Skin of body (tissue), 2 donors: ENCODE data around the gene MAST4. TPM values are rescaled to one million over a fixed set of nuclear protein-coding genes. Genes with fewer than 3 reads are reported as not detected.

Experiments used
- DNase-seq: peaks from one replicate; lab custom pipeline; 2025; lab: John Stamatoyannopoulos, UW
- total RNA-seq: library from RNA; depleted of rRNA; stranded (reverse); fragments of >200 nt; gene quantifications from one replicate; pipeline ENCODE4 v1.2.3, GENCODE V29; 2014

The MAST4 gene
- total RNA-seq, 1 donor from 2014 or later, result 39.6 TPM

DNA sequence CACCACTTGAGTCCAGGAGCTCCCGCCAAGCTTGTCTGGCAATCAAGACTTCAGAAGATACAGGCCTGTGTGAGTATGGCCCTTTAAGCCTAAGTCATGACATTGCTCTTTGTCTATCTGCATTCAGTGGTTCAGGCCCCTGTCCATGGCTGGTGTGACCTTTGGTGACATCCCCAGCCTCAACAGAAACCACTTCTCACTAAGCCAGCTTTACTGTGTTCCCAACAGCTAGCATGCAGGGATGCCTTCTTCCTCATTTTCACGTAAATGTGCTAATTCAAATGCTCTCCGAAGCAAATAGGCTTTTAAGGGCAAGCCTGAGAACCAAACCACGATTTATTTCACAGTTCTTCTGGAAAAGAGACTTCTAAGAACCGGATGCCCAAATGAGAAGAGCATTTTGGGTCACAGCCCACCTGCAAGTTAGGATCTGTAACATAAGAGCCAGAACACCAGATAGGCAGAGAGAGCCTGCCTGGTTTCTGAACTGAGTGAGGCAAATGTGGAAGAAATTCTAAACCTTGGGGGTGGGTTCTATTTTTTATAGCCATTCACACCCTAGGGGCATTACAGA is 585.5 kb downstream of the MAST4 start:
- DNase-seq, result no peak

DNA sequence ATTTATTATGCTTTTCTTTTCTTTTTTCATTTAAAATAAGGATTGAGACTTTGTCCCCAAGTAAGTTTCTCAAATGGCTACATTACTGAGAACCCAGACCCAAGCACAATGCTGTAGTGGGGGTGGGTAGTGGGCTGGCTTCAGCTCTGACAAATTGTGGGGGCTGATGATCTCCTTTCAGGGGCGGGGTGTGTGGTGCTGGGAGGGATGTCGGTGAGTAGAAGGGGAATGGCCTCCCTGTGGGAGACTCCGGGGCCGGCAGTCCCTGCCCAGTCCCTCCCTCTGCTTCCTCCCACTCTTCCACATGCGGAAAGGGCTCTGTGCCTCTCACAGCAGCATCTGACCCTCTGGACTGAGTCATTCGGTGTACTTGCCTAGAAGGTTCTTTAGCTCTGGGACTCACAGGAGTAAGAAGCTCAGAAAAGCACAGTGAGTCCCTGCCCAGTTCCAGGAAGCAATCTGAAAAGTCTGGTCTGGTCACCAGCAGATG is 586.2 kb downstream of the MAST4 start:
- DNase-seq, result no peak

- no peak for DNase-seq
Observed at GRCh38 chr5:67183859-67184258, 587.7 kb downstream of the MAST4 start.

DNA sequence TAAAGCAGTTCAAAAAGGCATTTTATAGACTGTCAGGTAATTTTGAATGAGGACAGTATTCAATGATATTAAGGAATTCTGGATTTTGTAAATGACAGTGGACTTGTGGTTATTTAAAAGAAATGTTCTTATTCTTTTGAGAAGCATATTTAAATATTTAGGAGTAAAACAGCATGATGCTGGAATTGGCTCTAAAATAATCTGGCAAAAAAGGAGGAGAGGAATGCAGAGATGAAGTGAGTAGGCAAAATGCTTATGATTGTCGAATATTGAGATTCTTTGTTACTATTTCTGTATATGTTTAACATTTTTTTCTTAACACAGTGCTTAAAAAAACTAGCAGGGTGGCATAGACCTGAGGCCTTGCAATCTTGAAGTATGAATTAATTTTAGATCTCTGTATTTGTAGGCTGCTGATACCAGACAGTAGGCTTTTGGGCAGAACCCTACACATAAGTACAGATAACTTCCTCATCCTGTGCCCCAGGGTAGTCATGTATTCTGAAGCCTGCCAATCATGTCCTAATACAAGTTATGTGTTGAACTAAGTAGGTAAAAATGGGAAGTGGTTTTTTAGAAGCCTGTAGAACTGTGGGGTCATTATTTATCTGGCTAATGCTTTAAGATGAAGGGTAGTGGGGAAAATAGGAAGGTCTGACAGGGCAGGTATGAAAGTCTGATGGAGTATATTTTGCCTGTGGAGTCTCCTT is 591.0 kb downstream of the MAST4 start:
- no peak for DNase-seq

DNA sequence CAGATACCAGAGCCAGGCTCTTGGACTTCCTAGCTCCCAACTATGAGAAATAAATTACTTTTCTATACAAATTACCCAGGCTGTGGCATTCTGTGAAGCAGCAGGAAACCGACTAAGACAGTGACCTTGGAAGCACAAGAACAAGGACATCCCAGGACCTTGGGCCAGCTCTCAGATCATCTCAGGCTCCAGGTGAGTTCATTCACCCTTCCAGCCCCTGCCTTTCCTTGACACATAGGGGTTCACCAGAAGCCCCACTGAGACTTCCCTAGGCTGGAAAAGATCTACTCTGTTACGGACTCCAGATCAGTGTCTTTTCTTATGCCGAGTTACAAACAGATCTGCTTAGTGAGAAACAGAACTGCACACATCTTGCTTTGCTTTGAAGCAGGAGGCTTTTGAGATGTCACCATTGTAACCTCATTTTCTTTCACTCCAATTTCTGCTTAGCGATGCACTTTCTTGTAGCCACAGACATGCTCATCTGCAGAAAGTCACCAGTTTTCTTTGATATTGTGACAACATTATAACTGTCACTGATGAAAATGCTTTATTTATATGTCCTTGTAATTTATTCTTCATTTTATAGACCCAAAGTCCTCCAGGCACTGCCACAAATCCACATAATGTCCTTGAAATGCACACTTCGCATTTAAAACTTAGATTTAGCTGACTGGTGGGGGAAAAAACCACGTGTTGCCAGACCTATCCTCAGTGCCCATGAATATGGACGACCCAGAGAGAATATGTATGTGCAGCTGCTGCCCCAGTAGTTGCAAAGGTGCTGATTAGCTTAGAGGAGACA is 592.3 kb downstream of the MAST4 start:
- DNase-seq, result no peak

- DNase-seq, result no peak
Observed at GRCh38 chr5:67189079-67189354, 592.8 kb downstream of the MAST4 start.

GRCh38 chr5:67189931-67190330 is 593.7 kb downstream of the MAST4 start:
- no peak for DNase-seq

DNA sequence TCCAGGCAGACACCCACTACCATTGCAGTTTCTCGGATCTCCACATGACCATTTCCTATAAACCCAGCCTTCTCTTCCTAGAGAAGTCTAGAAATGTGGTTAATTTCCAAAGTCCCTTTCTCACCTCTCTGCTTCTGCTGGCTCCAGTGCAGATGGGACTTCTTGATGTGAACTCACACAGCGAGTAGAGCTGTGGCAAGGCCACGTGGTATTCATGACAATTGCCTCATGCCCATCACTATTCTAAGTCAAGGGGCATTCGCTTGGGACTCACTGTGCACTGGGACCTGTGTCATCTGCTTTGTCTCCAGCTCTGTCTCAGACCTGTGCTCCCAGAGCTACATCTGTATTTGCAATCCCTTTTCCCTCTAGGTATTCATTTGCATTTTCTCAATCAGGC is 594.2 kb downstream of the MAST4 start:
- DNase-seq, result no peak

GRCh38 chr5:67190861-67191260 is 594.7 kb downstream of the MAST4 start:
- DNase-seq, result no peak

DNA sequence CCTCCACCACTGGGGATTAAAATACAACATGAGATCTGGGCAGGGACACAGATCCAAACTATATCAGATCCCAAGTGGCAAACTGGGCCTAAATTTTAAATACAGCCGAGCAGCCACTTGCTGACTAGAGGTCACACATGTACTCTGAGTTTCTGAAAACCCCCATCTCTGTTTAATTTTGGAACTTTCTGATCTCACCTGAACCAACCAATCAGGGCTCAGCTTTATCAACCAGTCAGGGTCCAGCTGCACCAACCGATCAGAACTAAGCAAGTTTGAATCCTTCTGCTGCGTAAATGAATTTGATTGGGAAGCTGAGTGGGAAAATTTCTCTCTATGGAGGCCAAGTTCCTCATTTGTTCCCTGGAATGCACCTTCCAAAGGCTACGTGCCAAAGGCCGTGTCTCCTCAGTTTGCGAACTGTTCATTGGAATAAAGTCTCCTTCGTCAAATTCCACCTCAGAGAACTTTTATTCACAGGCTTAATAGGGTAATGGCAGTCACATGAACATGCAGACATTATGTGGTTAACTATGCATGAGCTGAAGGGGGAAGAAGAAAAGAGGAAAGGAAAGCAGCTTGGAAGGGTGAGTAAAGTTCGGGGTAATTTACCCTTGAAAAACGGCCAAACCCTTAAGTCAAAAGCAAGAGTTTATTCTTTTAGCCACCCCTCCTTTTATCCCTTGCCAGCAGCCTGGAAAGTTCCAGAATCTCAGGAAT is 596.7 kb downstream of the MAST4 start:
- no peak for DNase-seq

GRCh38 chr5:67193439-67193807 is 597.2 kb downstream of the MAST4 start:
- no peak for DNase-seq

DNA sequence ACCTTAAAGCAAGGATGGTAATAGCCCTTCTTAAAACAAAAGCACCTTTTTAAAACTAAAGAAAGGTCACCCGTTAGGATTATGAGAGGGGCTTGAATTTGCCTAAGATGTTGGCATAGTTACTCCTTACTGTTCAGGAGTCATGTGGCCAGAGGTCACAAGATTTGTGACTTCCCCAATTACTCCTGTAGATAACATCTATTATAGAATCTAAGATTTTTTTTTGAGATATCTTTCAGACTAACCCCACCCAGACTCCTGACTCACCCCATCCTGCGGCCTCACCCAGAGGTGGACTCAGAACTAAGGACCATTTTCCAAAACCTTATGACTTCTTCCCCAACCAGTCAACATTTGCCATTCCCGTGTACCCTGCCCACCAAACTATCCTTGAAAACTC is 598.0 kb downstream of the MAST4 start:
- no peak for DNase-seq

- DNase-seq, result no peak
Observed at GRCh38 chr5:67195406-67196275, 599.4 kb downstream of the MAST4 start.

GRCh38 chr5:67196537-67197059 is 600.4 kb downstream of the MAST4 start, which contains the start of gene CD180:
Gene CD180, minus strand, starts transcription at chr5:67196799. Its CDS starts 158 bp downstream, at chr5:67196641.
- DNase-seq, result no peak

- no peak for DNase-seq
Observed at GRCh38 chr5:67197536-67197935, 601.3 kb downstream of the MAST4 start.

DNA sequence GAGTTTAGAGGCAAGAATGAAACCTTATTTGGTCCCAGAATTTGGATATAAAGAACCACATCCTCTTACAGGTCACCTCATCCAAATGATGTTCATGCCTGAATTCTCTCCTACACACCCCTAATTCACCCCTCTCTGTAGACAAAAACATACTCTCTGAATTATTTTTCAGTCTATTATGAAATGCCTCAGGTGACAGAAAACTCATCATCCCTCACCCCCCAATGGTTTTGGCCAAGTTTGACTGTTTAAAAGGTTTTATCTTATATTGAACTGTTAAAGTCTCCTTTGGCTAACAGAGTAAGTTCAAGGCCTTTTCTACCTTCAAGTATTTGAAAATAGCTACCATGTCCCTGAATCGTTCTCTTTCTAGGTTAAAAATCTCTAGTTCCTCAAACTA is 602.7 kb downstream of the MAST4 start:
- no peak for DNase-seq

GRCh38 chr5:67199859-67200258 is 603.7 kb downstream of the MAST4 start:
- no peak for DNase-seq

- DNase-seq, result no peak
Observed at GRCh38 chr5:67200809-67201562, 604.8 kb downstream of the MAST4 start.

GRCh38 chr5:67201897-67202549 is 605.8 kb downstream of the MAST4 start:
- no peak for DNase-seq
